ENCODE data around the gene STX3.
"Not testable (repeated sequence)": the region's sequence is repeated elsewhere in the genome, so short reads cannot be mapped to it uniquely, and the experiment has no call there.

The STX3 gene

DNA sequence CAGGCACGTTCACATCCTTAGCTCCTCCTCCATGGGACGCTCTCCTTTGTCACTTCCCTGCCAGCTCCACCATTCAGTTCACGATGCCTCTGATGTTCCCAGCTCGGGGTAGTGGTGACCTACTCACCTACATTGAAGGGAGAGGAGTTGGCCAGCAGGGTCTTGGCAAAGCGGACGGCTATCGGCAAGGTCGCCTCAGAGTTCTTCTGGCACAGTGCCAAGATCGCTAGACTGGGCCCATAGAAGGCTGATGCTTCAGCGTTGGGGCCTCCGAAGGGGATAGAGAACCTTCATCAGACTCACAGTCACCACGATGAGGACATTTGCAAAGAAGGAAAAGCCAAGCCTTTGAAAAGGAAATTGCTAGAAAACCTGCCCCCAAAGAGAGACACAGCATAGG, 87.1 kb downstream of the STX3 start:
- no peak for DNase-seq (ENCODE audit: low read depth)

DNA sequence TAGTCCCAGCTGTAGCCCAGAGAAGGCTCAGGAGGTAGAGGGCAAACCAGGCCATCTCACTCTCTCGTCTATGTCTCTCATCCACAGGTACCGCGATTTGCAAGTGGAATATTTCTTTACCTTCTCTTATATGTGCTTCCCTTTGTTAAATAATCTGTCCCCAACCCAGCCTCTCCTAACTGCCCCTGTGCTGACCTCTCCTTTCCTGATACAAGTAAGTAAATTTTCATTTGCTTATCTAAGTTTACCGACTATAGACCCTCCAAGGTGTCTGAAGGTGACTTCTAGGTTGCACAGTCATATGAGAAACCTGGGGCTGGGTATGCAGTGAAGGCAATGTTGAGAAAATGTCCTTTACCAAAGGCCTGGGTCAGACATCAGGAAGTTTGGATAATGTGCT, 90.2 kb downstream of the STX3 start, which contains the start of gene CBLIF:
CBLIF (minus strand) TSS at position 101 of the 400 bp plus-strand sequence; CDS start at position 55, 46 bp downstream.
- DNase-seq (ENCODE audit: low read depth) = no peak

DNA sequence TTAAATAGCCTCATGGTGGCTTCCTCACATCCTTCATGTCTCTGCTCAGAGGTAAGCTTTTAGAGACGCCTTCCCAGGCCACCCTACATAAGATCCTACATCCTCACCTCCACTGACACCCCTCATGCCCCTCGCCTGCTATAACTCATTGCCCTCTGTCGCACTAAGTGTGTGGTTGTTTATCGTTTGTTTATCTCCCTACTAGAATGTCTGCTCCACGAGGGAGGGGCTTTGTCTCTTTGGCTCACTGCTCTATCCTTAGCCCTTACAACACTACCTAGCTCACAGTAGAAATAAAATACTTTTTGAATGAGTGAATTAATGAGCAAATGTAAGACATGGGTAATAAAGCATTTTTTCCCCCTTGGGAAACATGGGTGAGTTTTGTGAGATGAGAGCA, 91.4 kb downstream of the STX3 start:
- DNase-seq (ENCODE audit: low read depth) = no peak

DNA sequence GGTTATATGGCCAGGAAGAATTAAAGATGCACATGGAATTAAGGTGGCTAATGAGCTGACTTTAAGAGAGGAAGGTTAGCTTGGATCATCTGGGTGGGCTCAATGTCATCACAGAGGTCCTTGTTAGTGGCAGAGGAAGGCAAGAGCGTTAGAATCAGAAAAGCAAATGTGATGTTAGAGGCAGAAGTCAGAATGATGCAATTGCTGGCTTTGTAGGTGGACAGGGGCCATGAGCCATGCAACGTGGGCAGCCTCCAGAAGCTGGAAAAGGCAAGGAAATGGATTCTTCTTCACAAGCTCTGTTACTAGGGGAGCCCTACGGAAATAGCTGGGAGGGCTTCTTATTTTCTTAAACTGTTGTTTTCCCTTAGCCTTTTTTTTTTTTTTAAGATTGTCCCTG, 92.5 kb downstream of the STX3 start:
- no peak for DNase-seq (ENCODE audit: low read depth)

DNA sequence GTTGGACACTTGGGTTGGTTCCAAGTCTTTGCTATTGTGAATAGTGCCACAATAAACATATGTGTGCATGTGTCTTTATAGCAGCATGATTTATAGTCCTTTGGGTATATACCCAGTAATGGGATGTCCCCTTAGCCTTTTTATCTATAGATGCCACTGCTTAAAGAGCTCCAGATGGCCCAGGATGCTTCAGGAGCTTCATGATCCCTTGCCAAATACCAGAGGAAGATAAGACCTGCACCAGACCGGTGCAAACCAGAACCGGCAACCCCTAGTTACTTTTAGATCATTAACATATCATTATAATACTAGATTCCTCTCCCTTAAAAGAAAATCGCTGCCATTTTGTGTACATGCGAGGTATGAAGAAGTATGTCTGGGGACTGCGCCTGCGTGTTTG, 93.3 kb downstream of the STX3 start:
- not testable (repeated sequence) for DNase-seq (ENCODE audit: low read depth)

DNA sequence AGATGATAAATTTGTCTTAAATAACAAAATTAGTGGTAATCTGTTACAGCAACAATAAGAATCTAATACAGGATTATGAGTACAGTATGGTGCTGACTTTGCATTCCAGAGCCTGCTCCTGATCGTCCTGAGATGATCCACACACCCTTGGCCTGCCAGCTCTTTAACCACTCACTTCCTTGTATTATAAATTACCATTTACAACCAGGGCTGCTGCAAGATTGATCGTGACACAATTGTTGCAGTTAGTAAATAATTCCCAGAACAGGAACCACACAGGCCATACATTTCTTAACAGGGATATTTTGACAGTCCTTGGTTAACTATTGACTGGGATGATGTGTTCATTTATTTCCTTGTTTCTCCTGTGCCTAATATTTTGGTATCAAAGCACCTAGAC, 94.0 kb downstream of the STX3 start:
- no peak for DNase-seq (ENCODE audit: low read depth)

DNA sequence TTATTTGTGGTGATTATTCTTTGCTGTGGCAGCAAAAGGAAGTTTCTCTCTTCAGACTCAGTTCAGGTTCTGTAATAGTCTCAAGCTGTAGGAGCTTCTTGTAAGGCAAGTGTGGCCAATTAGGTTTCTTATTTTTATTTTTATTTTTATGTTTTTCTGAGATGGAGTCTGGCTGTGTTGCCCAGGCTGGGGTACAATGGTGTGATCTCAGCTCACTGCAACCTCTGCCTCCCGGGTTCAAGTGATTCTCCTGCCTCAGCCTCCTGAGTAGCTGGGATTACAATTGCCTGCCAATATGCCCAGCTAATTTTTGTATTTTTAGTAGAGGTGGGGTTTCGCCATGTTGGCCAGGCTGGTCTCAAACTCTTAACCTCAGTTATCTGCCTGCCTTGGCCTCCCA, 94.4 kb downstream of the STX3 start:
- DNase-seq (ENCODE audit: low read depth) = not testable (repeated sequence)

DNA sequence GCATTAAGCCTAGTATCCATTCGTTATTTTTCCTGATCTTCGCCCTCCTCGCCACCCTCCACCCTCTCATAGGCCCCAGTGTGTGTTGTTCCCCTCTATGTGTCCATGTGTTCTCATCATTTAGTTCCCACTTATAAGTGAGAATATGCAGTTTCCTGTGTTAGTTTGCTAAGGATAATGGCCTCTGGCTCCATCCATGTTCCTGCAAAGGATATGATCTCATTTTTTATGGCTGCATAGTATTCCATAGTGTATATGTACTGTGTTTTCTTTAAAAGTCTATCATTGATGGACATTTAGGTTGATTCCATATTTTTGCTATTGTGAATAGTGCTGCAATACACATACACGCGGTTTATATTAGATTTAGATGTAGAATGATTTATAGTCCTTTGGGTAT, 96.2 kb downstream of the STX3 start:
- DNase-seq (ENCODE audit: low read depth) = not testable (repeated sequence)

DNA sequence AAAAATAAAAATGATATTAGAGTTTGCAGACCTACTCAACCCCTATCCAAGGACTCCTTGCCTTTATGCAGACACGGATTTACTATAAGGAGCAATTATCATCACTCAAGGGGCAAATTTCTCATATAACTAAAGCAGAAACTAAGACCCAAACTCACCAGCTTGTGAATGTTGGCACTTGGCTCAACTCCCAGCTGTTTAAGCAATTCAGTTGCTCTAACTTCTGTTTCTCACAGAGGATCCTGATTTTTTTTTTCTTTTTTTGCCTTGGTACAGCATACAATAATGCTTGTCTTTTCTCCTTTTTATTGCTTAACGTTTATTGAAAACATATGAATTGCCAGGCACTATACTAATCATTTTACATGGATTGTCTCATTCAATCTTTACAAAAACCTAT, 99.7 kb downstream of the STX3 start:
- DNase-seq (ENCODE audit: low read depth) = no peak

Data from stimulated activated CD8-positive, alpha-beta memory T cell treated with anti-CD3 and anti-CD28 coated beads, Interleukin-15, amount 100 ng/mL, for 24 hours (primary cell).